ENCODE results near the gene VPS13D.

DNA sequence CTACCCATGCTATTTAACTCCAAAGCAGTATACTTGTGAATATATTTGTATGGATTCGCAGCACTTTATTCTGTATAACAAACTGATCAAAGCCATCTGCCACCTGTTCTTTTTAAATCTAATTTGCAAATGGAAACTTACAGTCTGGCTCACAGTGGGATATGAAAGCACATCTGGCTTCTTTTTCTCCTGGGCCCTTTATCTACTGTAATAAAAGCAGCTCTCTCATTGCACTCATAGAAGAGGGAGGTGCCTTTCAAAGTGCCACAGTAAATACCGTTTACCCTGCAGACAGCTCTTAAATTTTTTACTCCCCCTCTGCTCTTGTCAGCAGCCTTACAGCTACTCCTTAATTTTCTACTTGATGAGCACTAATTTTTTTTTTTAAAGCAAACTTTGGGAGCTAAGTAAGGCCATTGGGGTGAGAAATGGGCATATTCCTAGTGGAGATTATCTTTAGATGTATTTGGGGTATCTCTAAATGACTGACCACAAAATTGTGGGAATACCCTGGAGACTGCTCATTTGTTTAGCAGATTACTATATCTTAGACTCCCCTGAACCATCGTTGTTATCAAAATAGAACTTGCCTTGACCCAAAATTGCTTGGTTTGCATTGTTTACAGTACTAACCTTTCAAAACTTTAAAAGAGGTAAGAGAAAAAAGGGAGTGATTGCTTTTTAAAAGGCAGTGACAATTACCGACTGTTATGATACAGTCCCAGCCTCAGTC, 110.1 kb downstream of the VPS13D start:
- TF ChIP-seq, protein P1, sequence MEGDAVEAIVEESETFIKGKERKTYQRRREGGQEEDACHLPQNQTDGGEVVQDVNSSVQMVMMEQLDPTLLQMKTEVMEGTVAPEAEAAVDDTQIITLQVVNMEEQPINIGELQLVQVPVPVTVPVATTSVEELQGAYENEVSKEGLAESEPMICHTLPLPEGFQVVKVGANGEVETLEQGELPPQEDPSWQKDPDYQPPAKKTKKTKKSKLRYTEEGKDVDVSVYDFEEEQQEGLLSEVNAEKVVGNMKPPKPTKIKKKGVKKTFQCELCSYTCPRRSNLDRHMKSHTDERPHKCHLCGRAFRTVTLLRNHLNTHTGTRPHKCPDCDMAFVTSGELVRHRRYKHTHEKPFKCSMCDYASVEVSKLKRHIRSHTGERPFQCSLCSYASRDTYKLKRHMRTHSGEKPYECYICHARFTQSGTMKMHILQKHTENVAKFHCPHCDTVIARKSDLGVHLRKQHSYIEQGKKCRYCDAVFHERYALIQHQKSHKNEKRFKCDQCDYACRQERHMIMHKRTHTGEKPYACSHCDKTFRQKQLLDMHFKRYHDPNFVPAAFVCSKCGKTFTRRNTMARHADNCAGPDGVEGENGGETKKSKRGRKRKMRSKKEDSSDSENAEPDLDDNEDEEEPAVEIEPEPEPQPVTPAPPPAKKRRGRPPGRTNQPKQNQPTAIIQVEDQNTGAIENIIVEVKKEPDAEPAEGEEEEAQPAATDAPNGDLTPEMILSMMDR (IDR thresholded peaks at IDR 0.05), result no peak
- no peak for TF ChIP-seq POLR2A (IDR thresholded peaks at IDR 0.05)

Data from Peyer's patch (tissue), 4 donors.